HG02938 (cell line): ENCODE data around the gene NPHS1.

Experiments used
- ATAC-seq: cut with Tn5 transposase; IDR thresholded peaks from one replicate; pipeline ENCODE4 v1.9.1; 2021; ENCODE audit warnings: mild to moderate bottlenecking, moderate library complexity; ENCODE audit not compliant: unreplicated experiment

The NPHS1 gene

GRCh38 chr19:35789978-35790944 lies 62.0 kb downstream of the NPHS1 start:
- no peak for ATAC-seq

DNA sequence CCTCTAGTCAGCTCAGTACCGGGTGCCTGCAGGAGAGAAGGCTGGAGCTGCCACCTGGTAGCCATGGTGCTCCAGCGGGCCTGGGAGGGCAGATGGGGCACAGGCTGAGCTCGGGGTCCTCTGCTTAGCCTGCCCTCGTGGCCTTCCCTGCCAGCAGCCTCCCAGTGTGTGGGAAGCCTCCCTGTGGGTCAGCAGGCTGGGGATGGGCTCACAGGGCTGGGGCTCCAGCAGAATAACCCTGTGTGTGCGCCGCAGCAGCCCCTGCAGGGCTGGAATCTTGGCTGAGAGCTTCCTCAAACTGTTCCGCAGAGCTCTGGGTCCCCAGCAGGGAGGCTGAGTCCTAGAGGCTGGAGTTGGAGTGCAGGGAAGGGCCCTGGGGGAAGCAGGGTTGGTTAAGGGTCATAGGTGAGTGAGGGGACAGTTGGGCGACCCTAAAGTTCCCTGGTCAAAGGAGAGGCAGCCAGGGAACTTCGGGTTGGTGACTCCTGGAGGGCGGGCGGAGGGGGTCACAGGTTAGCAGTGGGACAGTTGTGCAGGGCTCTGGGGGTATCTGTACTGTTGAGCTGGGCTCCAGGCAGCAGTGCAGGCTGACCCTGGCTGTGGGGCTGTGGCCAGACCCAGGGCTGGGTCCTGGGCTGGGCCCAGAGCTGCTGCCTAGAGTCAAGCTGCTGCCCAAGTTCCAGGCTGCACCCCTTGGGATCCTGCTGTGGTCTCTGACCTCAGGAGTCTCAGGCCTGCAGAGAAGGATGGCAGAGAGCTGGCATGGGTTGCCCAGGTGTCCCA lies 62.9 kb downstream of the NPHS1 start:
- ATAC-seq: no peak

GRCh38 chr19:35788205-35788960 lies 63.9 kb downstream of the NPHS1 start:
- no peak for ATAC-seq

GRCh38 chr19:35787227-35787799 lies 65.0 kb downstream of the NPHS1 start:
- ATAC-seq: no peak

DNA sequence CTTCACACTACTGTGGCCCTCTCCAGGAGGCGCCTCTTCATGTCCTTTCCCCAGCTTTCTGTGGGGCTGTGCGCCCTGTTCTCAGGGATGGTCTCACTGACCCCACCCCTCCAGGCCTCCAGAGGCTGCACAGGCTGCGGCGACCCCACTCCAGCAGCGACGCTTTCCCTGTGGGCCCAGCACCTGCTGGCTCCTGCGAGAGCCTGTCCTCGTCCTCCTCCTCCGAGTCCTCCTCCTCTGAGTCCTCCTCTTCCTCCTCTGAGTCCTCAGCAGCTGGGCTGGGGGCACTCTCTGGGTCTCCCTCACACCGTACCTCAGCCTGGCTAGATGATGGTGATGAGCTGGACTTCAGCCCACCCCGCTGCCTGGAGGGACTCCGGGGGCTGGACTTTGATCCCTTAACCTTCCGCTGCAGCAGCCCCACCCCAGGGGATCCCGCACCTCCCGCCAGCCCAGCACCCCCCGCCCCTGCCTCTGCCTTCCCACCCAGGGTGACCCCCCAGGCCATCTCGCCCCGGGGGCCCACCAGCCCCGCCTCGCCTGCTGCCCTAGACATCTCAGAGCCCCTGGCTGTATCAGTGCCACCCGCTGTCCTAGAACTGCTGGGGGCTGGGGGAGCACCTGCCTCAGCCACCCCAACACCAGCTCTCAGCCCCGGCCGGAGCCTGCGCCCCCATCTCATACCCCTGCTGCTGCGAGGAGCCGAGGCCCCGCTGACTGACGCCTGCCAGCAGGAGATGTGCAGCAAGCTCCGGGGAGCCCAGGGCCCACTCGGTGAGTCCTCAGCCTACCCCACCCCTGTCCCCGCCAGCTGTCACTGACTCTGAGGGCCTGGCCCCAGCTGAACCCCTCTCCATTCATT lies 65.8 kb downstream of the NPHS1 start:
- no peak for ATAC-seq

DNA sequence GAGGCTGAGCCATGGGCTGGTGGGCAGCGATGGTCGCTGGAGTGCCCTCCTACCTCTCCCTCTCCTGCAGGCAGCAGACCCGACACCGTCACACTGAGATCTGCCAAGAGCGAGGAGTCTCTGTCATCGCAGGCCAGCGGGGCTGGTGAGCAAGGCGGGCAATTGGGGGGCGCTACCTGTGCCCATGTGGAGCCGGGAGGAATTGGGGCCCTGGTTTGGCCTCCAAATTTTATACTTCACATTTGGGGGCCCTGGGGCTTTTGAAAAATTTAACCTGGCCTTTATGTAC lies 67.0 kb downstream of the NPHS1 start:
- no peak for ATAC-seq

DNA sequence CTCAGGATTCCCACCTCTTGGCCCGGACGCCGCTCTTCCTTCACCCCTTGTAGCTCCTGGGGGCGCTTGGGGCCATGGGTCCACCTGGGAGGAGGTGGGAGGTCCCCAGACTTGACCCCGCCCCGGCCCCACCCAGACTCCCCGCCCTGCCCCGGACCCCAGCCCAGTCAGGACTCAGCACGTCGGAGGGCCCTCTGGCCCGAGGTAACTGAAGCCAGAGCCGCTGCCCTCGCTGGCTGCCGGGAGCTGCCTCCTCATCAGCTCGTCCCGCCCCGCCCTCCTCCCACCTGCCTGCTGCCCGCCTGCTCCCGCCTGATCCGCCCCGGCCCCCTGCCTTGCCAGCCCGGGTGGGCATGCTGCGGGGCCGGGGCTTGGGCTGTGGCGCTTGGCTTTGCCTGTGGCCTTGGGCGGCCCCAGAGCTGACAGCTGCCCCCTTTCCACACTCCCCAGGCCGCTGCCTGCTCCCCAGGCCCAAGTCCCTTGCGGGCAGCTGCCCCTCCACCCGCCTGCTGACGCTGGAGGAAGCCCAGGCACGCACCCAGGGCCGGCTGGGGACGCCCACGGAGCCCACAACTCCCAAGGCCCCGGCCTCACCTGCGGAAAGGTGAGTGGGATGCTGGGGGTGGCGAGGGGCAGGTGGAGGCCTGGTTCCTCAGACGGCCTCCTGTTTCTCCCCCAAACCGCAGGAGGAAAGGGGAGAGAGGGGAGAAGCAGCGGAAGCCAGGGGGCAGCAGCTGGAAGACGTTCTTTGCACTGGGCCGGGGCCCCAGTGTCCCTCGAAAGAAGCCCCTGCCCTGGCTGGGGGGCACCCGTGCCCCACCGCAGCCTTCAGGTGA lies 67.6 kb downstream of the NPHS1 start:
- ATAC-seq: no peak

GRCh38 chr19:35783469-35784434 lies 68.6 kb downstream of the NPHS1 start:
- no peak for ATAC-seq

DNA sequence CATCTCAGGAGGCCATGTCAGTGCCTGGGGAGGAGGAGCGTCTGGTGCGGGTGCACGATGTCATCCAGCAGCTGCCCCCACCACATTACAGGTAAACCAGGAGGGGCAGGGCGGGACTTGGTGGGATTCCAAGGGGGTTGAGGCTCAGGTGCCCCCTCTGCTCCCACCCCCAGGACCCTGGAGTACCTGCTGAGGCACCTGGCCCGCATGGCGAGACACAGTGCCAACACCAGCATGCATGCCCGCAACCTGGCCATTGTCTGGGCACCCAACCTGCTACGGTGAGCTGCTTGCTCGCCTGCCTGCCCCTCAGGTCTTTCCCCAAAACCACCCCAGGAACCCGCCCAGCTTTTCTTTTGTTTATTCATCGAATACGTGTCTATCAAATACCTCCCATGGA lies 69.7 kb downstream of the NPHS1 start:
- no peak for ATAC-seq

- no peak for ATAC-seq
Observed at GRCh38 chr19:35781650-35782049, 70.7 kb downstream of the NPHS1 start.

DNA sequence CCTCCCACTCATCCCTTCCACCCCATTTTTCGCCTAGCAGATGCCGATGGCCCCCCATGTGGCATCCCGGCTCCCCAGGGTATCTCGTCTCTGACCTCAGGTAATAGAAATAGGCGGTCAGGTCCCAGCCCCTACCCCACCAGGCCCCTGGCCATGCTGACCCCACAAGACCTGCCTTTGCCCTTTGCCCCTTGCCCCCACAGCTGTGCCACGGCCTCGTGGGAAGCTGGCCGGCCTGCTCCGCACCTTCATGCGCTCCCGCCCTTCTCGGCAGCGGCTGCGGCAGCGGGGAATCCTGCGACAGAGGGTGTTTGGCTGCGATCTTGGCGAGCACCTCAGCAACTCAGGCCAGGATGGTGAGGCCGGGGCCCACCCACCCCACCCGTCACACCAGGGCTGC lies 71.6 kb downstream of the NPHS1 start:
- no peak for ATAC-seq

DNA sequence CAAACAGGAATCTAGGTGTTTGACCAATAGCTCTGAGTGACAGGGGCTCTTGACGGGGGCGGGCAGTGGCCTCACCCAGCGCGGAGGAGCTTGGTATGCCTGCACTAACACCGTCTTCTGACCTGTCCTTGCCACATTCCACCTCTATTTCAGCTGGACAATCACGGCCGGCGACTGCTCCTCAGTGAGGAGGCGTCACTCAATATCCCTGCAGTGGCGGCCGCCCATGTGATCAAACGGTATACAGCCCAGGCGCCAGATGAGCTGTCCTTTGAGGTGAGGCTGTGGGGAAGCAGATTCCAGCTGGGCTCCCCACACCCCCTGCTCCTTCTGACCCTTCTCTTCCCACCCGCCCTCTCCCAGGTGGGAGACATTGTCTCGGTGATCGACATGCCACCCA lies 72.2 kb downstream of the NPHS1 start:
- no peak for ATAC-seq

- ATAC-seq: no peak
Observed at GRCh38 chr19:35779033-35779432, 73.3 kb downstream of the NPHS1 start.

- no peak for ATAC-seq
Observed at GRCh38 chr19:35777961-35778360, 74.3 kb downstream of the NPHS1 start.

- no peak for ATAC-seq
Observed at GRCh38 chr19:35777086-35777841, 75.0 kb downstream of the NPHS1 start.

GRCh38 chr19:35776102-35776788 lies 76.1 kb downstream of the NPHS1 start:
- no peak for ATAC-seq
